Uterus (tissue), 4 donors: ENCODE data around the gene ITPRIPL2. TPM values are rescaled to one million over a fixed set of nuclear protein-coding genes. Genes with fewer than 3 reads are reported as not detected.

ENCODE experiments used
- DNase-seq, 2 donors: peaks; one replicate each; pipeline ENCODE4 v3.0.0-alpha.2; 2019 to 2020
- H3K27ac ChIP-seq, 2 donors: fragments of 200-600 bp; sonication (generic); 1 replicate in 1 of 2; 2 replicates in 1 of 2; pipeline ENCODE4 v1.5.1; 2016 to 2018
- H3K27me3 ChIP-seq, 2 donors: fragments of 200-600 bp; sonication (generic); one replicate each; pipeline ENCODE4 v1.5.1; 2018 to 2019; ENCODE audit warnings: control low read depth in 1 of 2
- H3K36me3 ChIP-seq, 2 donors: fragments of 200-600 bp; sonication (generic); one replicate each; pipeline ENCODE4 v1.5.1; 2019; ENCODE audit warnings: control low read depth in 1 of 2
- H3K4me1 ChIP-seq, 2 donors: fragments of 200-600 bp; sonication (generic); one replicate each; pipeline ENCODE4 v1.5.1; 2018 to 2019; ENCODE audit warnings: control low read depth in 1 of 2
- H3K4me3 ChIP-seq, 2 donors: fragments of 200-600 bp; sonication (generic); 1 replicate in 1 of 2; 2 replicates in 1 of 2; pipeline ENCODE4 v1.5.1; 2018 to 2019; ENCODE audit warnings: mild to moderate bottlenecking in 1 of 2
- H3K9me3 ChIP-seq, 2 donors: fragments of 200-600 bp; sonication (generic); one replicate each; pipeline ENCODE4 v1.5.1; 2019; ENCODE audit warnings: control low read depth in 1 of 2
- POLR2A ChIP-seq, 2 donors: fragments of 450-650 bp; IDR thresholded peaks; one replicate each; pipeline ENCODE4 v1.6.1; 2016; ENCODE audit warnings: antibody characterized with exemption in 2 of 2, mild to moderate bottlenecking in 1 of 2, moderate library complexity in 1 of 2
- intact Hi-C: fragments of 100-400 bp; cut with DNase I; formaldehyde crosslinking; loops from one replicate; pipeline ENCODE4 v1.15.1; 2023; ENCODE audit warnings: low total_unique reads
- total RNA-seq, 4 donors: library from RNA; depleted of rRNA in 3 of 4; stranded (reverse); fragments of >200 nt in 3 of 4; gene quantifications; one replicate each; pipeline versions ENCODE4 v1.1.0 to v1.2.4, GENCODE V29; 2014 to 2023
- TF ChIP-seq, protein P1 (sequence below), 4 experiments: fragments of 200-600 bp in 2 of 4; fragments of 450-650 bp in 2 of 4; sonication (generic) in 2 of 4; IDR thresholded peaks; one replicate each; pipeline ENCODE4 v1.5.1; 2016 to 2019; ENCODE audit warnings: antibody characterized with exemption in 4 of 4, mild to moderate bottlenecking in 2 of 4, moderate library complexity in 1 of 4
- donor health status: DM: yes; HTN: yes; CAD: no.

ITPRIPL2 gene
- total RNA-seq, 4 donors from 2014 or later, result 17.9 to 74.1 (median 43.7) TPM

DNA sequence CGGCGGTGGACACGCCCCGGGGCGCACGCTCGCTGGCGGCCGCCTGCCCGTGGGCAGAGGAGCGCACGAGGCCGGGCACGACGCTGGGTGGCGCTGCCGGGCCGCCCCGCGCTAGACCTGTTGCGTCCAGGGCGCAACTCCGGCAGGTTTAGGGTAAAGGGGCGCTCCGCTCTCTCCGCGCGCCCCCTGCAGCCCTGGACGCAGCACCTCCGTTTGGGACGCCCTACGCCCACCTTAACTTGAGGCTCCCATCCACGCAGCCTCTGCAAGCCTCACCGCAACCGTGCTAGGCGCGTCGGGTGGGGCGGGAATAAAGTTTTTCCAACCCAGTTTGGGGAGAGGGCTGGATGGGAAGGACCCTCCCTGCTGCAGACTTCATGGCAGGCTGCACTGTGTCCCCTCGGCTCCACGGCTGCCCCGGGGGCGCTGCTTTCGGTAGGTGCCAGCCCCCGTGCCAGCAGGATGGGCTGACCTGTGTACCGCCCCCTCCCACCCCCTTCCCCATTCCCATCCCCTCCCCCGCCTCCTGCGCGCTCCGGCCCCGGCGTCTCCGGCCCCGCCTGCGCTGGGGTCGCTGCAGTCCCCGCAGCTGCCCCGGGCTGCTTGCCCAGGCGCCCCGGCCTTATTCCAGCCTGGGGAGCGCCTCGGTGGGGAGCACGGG lies 54.1 kb downstream of the ITPRIPL2 start, which contains the start of gene SYT17:
Gene SYT17, plus strand, starts transcription at position 531 of the 661 bp plus-strand sequence. CDS start 407 bp downstream, outside the sequence.
- peak; percentile 25 to 47 for DNase-seq
- intact Hi-C loops, result no loop called here
- H3K36me3 ChIP-seq, result no peaks in the 10 kb centered on the region
- H3K27ac ChIP-seq, result no peak within 1 kb of the TSS
- TF ChIP-seq, protein P1, sequence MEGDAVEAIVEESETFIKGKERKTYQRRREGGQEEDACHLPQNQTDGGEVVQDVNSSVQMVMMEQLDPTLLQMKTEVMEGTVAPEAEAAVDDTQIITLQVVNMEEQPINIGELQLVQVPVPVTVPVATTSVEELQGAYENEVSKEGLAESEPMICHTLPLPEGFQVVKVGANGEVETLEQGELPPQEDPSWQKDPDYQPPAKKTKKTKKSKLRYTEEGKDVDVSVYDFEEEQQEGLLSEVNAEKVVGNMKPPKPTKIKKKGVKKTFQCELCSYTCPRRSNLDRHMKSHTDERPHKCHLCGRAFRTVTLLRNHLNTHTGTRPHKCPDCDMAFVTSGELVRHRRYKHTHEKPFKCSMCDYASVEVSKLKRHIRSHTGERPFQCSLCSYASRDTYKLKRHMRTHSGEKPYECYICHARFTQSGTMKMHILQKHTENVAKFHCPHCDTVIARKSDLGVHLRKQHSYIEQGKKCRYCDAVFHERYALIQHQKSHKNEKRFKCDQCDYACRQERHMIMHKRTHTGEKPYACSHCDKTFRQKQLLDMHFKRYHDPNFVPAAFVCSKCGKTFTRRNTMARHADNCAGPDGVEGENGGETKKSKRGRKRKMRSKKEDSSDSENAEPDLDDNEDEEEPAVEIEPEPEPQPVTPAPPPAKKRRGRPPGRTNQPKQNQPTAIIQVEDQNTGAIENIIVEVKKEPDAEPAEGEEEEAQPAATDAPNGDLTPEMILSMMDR (IDR thresholded peaks at IDR 0.05), result peak; percentile 35 to 82 (median 56)
- peak in 1 of 2 donors; percentile 11 for TF ChIP-seq POLR2A (IDR thresholded peaks at IDR 0.05)
- peaks cover 0 to 7% of the 10 kb centered on the region in 2 donors for H3K27me3 ChIP-seq
- H3K4me3 ChIP-seq, result peak within 1 kb of the TSS; percentile 21 to 31
- H3K4me1 ChIP-seq, result peaks cover 0 to 12% of the 10 kb centered on the region in 2 donors
- H3K9me3 ChIP-seq, result no peaks in the 10 kb centered on the region

DNA sequence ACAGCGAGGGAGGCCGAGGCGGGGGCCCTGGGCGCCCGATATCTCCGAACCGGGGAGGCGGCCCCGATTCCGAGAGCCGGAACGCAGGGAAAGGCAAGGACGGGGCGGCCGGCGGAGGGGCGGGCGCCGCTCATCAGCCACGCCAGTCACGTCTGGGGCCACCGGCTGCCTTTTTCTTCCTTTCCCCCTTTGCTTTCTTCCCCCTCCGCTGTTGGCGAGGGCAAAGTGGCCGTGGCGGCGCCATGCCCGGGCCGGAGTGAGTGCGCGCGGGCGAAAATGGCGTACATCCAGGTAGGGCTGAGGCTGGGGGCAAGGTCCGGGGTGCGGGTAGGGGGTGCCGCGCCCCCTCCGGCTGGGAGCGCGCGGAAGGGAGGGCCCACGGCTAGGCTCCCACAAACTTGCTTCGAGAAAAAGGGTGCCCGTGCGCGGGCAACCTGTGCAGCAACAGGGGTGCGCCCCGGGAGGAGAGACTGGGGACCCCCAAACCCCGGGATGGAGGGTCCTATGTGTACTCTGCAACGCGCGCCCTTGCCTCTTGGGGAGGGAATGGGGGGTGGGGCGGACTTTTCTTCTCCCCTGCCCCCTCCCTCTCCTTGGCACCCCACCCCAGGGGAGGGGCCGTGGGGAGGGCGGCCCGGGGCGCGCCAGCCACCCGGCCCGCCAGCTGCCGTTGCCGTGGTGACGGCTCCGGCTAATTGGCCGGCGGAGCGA lies 54.8 kb downstream of the ITPRIPL2 start:
- Histone ChIP-seq H3K9me3 (no peaks in the 10 kb centered on the region), H3K4me1 (peaks cover 0 to 12% of the 10 kb centered on the region in 2 donors), H3K36me3 (no peaks in the 10 kb centered on the region), H3K4me3 (peak overlapping the region; percentile 21 to 31), H3K27me3 (peaks cover 0 to 7% of the 10 kb centered on the region in 2 donors), H3K27ac (no peak overlapping the region)
- TF ChIP-seq, protein P1 (IDR thresholded peaks at IDR 0.05), result no peak
- no peak for TF ChIP-seq POLR2A (IDR thresholded peaks at IDR 0.05)
- DNase-seq, result no peak
- intact Hi-C loops, result no loop called here

- H3K27ac ChIP-seq, result no peak overlapping the region
- intact Hi-C loops, result no loop called here
- H3K27me3 ChIP-seq, result peaks cover 0 to 7% of the 10 kb centered on the region in 2 donors
Observed at GRCh38 chr16:19169082-19169639, 55.4 kb downstream of the ITPRIPL2 start.

DNA sequence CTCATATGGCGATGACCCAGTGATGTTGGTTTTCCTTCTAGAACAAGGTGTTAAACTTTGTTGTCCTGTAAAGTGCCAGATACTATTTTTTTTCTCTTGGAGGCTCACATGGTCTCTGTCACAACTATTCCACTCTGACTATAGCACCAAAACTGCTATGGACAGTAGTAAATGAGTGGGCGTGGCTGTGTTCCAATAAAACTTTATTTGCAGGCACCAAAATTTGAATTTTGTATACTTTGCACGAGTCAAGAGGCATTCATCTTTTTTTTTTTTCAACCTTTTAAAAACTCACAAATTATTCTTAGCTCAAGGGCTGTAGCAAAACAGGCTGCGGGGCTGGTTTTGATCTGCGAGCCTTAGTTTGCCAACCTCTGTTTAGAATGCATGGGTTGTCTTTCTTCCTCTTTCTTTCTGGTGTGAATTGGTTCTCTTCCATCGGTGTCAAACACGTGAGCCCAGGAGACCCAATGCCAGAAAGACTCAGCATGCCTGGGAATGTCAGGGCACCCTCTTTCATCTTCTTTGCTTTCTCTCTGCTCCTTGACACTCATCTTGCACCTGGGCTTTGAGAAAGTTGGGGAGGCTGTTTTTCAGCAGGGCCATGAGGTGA lies 56.4 kb downstream of the ITPRIPL2 start:
- no peaks in the 10 kb centered on the region for H3K9me3 ChIP-seq
- intact Hi-C loops, result loop anchor here (10.0 kb wide), 1 partner anchor 85 kb away; no protein-coding TSS in a partner anchor
- H3K4me1 ChIP-seq, result peaks cover 0 to 12% of the 10 kb centered on the region in 2 donors
- no peak overlapping the region for H3K27ac ChIP-seq
- peaks cover 0 to 7% of the 10 kb centered on the region in 2 donors for H3K27me3 ChIP-seq
- TF ChIP-seq POLR2A (IDR thresholded peaks at IDR 0.05), result no peak
- TF ChIP-seq, protein P1 (IDR thresholded peaks at IDR 0.05), result no peak
- DNase-seq, result no peak
- no peak overlapping the region for H3K4me3 ChIP-seq
- no peaks in the 10 kb centered on the region for H3K36me3 ChIP-seq

More at GRCh38 chr16:19169082-19169639, 55.4 kb downstream of the ITPRIPL2 start:
- no peak for DNase-seq
- Histone ChIP-seq H3K9me3 (no peaks in the 10 kb centered on the region), H3K4me3 (no peak overlapping the region), H3K36me3 (no peaks in the 10 kb centered on the region), H3K4me1 (peaks cover 0 to 12% of the 10 kb centered on the region in 2 donors)
- TF ChIP-seq, protein P1 (IDR thresholded peaks at IDR 0.05), result no peak
- no peak for TF ChIP-seq POLR2A (IDR thresholded peaks at IDR 0.05)

Other genes with a start within 250 kb of the ITPRIPL2 start
- gene SMG1, start 187.6 kb upstream of the ITPRIPL2 start, total RNA-seq, result 100 to 1,000 TPM in 2 of 4 donors, 10 to 100 TPM in 2; 55.3 to 142 (median 88.9) TPM
- gene TMC7, start 130.0 kb upstream of the ITPRIPL2 start, total RNA-seq, result 1 to 10 TPM in 2 of 4 donors, not detected in 2; 1.7 to 1.8 TPM
- gene COQ7, start 46.4 kb upstream of the ITPRIPL2 start, total RNA-seq, result 10 to 100 TPM in 3 of 4 donors, 1 to 10 TPM in 1; 9.7 to 40.2 (median 27.3) TPM
- 1 to 10 TPM in 3 of 4 donors, under 1 TPM in 1; 0.29 to 4.4 (median 2.2) TPM for gene SYT17, start 54.3 kb downstream of the ITPRIPL2 start, total RNA-seq
- not detected for gene CLEC19A, start 171.8 kb downstream of the ITPRIPL2 start, total RNA-seq